ENCODE measurements around the gene TMEM191B.
"Not testable (repeated sequence)": the region's sequence is repeated elsewhere in the genome, so short reads cannot be mapped to it uniquely, and the experiment has no call there.

GRCh38 chr22:18549458-18550179, 22.0 kb downstream of the TMEM191B start:
- TF ChIP-seq, protein P1, sequence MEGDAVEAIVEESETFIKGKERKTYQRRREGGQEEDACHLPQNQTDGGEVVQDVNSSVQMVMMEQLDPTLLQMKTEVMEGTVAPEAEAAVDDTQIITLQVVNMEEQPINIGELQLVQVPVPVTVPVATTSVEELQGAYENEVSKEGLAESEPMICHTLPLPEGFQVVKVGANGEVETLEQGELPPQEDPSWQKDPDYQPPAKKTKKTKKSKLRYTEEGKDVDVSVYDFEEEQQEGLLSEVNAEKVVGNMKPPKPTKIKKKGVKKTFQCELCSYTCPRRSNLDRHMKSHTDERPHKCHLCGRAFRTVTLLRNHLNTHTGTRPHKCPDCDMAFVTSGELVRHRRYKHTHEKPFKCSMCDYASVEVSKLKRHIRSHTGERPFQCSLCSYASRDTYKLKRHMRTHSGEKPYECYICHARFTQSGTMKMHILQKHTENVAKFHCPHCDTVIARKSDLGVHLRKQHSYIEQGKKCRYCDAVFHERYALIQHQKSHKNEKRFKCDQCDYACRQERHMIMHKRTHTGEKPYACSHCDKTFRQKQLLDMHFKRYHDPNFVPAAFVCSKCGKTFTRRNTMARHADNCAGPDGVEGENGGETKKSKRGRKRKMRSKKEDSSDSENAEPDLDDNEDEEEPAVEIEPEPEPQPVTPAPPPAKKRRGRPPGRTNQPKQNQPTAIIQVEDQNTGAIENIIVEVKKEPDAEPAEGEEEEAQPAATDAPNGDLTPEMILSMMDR (IDR thresholded peaks at IDR 0.05), result not testable (repeated sequence)
- TF ChIP-seq POLR2A (IDR thresholded peaks at IDR 0.05; ENCODE audit: low read depth), result not testable (repeated sequence)
